Gastroesophageal sphincter (tissue), 4 donors: ENCODE results near the gene ZNF84. TPM values are rescaled to one million over a fixed set of nuclear protein-coding genes. Genes with fewer than 3 reads are reported as not detected.

Experiments
- ATAC-seq: fragments of 150-250 bp; one replicate; pipeline ENCODE4 v1.9.1; 2016; ENCODE audit warnings: mild to moderate bottlenecking, moderate library complexity
- H3K27ac ChIP-seq, 4 donors: fragments of 200-600 bp; sonication (generic) in 3 of 4; 1 replicate in 3 of 4; 2 replicates in 1 of 4; pipeline ENCODE4 v1.5.1; 2016 to 2019
- H3K27me3 ChIP-seq: fragments of 200-600 bp; sonication (generic); one replicate; pipeline ENCODE4 v1.5.1; 2019
- H3K36me3 ChIP-seq, 2 donors: fragments of 200-600 bp; sonication (generic); one replicate each; pipeline ENCODE4 v1.5.1; 2019; ENCODE audit warnings: control low read depth in 1 of 2
- H3K4me1 ChIP-seq, 3 donors: fragments of 200-600 bp; sonication (generic); 1 replicate in 2 of 3; 2 replicates in 1 of 3; pipeline ENCODE4 v1.5.1; 2016 to 2019; ENCODE audit warnings: control low read depth in 2 of 3
- H3K4me3 ChIP-seq, 2 donors: fragments of 200-600 bp; sonication (generic); one replicate each; pipeline ENCODE4 v1.5.1; 2019; ENCODE audit warnings: mild to moderate bottlenecking in 1 of 2, moderate library complexity in 1 of 2
- H3K9me3 ChIP-seq, 3 donors: fragments of 200-600 bp; sonication (generic); one replicate each; pipeline ENCODE4 v1.5.1; 2017 to 2019; ENCODE audit warnings: control low read depth in 2 of 3
- CTCF ChIP-seq, 4 experiments: fragments of 200-600 bp in 2 of 4; fragments of 450-650 bp in 2 of 4; sonication (generic) in 1 of 4; IDR thresholded peaks; one replicate each; pipeline ENCODE4 v1.5.1; 2017 to 2019; ENCODE audit warnings: antibody characterized with exemption in 4 of 4, mild to moderate bottlenecking in 2 of 4, moderate library complexity in 2 of 4
- EP300 ChIP-seq: sonication (generic); formaldehyde crosslinking; IDR thresholded peaks from one replicate; pipeline ENCODE4 v1.6.1; 2017; ENCODE audit warnings: antibody characterized with exemption, mild to moderate bottlenecking
- POLR2A ChIP-seq, 2 donors: fragments of 450-650 bp; IDR thresholded peaks; one replicate each; pipeline ENCODE4 v1.6.1; 2017; ENCODE audit warnings: antibody characterized with exemption in 2 of 2, mild to moderate bottlenecking in 2 of 2, moderate library complexity in 1 of 2
- POLR2AphosphoS5 ChIP-seq: sonication (generic); formaldehyde crosslinking; IDR thresholded peaks from one replicate; pipeline ENCODE4 v1.6.1; 2017; ENCODE audit warnings: antibody characterized with exemption
- WGBS, 2 donors: methylation state at CpG; one replicate each; pipeline ENCODE4 v1.1.5; 2018; ENCODE audit warnings: low coverage in 1 of 2; 5-methylcytosine and 5-hydroxymethylcytosine counted together
- total RNA-seq, 4 donors: library from RNA; depleted of rRNA; stranded (reverse); fragments of >200 nt; gene quantifications; one replicate each; pipeline ENCODE4 v1.1.0, GENCODE V29; 2016

Gene ZNF84
- total RNA-seq, 4 donors from 2014 or later, result 16.2 to 47.5 (median 20.0) TPM

- Histone ChIP-seq H3K9me3 (peaks cover 38 to 100% (median 59%) of the 10 kb centered on the region in 3 donors), H3K27me3 (no peaks in the 10 kb centered on the region), H3K27ac (no peak overlapping the region), H3K4me1 (no peaks in the 10 kb centered on the region), H3K4me3 (no peak overlapping the region), H3K36me3 (peaks cover 10 to 69% of the 10 kb centered on the region in 2 donors)
- TF ChIP-seq POLR2AphosphoS5, result no peak
- no peak for TF ChIP-seq EP300
- no peak for TF ChIP-seq POLR2A (IDR thresholded peaks at IDR 0.05)
- no peak for TF ChIP-seq CTCF (IDR thresholded peaks at IDR 0.05)
- 100% methylated on average over 1 of the region's 1 CpG for WGBS, 2 donors
- ATAC-seq, result no peak
Observed at GRCh38 chr12:133061954-133062353, 24.6 kb downstream of the ZNF84 start.

GRCh38 chr12:133063556-133063955, 26.2 kb downstream of the ZNF84 start:
- H3K27ac ChIP-seq, result no peak overlapping the region
- H3K9me3 ChIP-seq, result peaks cover 25 to 100% (median 47%) of the 10 kb centered on the region in 3 donors
- H3K36me3 ChIP-seq, result peaks cover 0 to 53% of the 10 kb centered on the region in 2 donors
- WGBS, 2 donors, result 83 to 100% methylated on average over 1 of the region's 1 CpG
- no peak overlapping the region for H3K4me3 ChIP-seq
- no peak for ATAC-seq
- no peaks in the 10 kb centered on the region for H3K4me1 ChIP-seq
- no peak for TF ChIP-seq POLR2AphosphoS5
- no peak for TF ChIP-seq POLR2A (IDR thresholded peaks at IDR 0.05)
- no peak for TF ChIP-seq EP300
- TF ChIP-seq CTCF (IDR thresholded peaks at IDR 0.05), result no peak
- no peaks in the 10 kb centered on the region for H3K27me3 ChIP-seq

GRCh38 chr12:133073836-133074235, 36.5 kb downstream of the ZNF84 start:
- H3K4me1 ChIP-seq, result no peaks in the 10 kb centered on the region
- no peaks in the 10 kb centered on the region for H3K36me3 ChIP-seq
- H3K4me3 ChIP-seq, result no peak overlapping the region
- 92 to 95% methylated on average over 2 of the region's 2 CpGs for WGBS, 2 donors
- no peak for ATAC-seq
- peaks cover 0 to 98% (median 6%) of the 10 kb centered on the region in 3 donors for H3K9me3 ChIP-seq
- H3K27ac ChIP-seq, result no peak overlapping the region
- H3K27me3 ChIP-seq, result no peaks in the 10 kb centered on the region
- TF ChIP-seq EP300 (no peak), POLR2AphosphoS5 (no peak), CTCF (IDR thresholded peaks at IDR 0.05) (no peak), POLR2A (IDR thresholded peaks at IDR 0.05) (no peak)

GRCh38 chr12:133080026-133080367, 42.7 kb downstream of the ZNF84 start:
- 0% methylated on average over 4 to 20 of the region's 22 CpGs for WGBS, 2 donors
- Histone ChIP-seq H3K4me1 (peaks cover 0 to 14% (median 3%) of the 10 kb centered on the region in 3 donors), H3K27me3 (no peaks in the 10 kb centered on the region), H3K9me3 (peaks cover 0 to 80% (median 0%) of the 10 kb centered on the region in 3 donors), H3K4me3 (peak overlapping the region; percentile 80 to 95), H3K27ac (peak overlapping the region; percentile 94 to 99 (median 98)), H3K36me3 (peaks cover 6 to 36% of the 10 kb centered on the region in 2 donors)
- TF ChIP-seq POLR2A (IDR thresholded peaks at IDR 0.05) (no peak), POLR2AphosphoS5 (peak; percentile 68)
- peak; percentile 94 for ATAC-seq

GRCh38 chr12:133080368-133081158, 43.3 kb downstream of the ZNF84 start, which contains the start of gene ZNF140:
ZNF140 (plus strand) TSS chr12:133080923; CDS start chr12:133081321, 398 bp downstream.
- WGBS, 2 donors, result 0% methylated on average over 7 to 16 of the region's 69 CpGs
- peaks cover 0 to 80% (median under 1%) of the 10 kb centered on the region in 3 donors for H3K9me3 ChIP-seq
- ATAC-seq, result peak; percentile 84

More at GRCh38 chr12:133080368-133081158, 43.3 kb downstream of the ZNF84 start, which contains the start of gene ZNF140:
- Histone ChIP-seq H3K27ac (peak within 1 kb of the TSS; percentile 94 to 99 (median 98)), H3K4me3 (peak within 1 kb of the TSS; percentile 80 to 95), H3K4me1 (peaks cover 0 to 14% (median 3%) of the 10 kb centered on the region in 3 donors), H3K27me3 (no peaks in the 10 kb centered on the region), H3K36me3 (peaks cover 11 to 42% of the 10 kb centered on the region in 2 donors)
- peak; percentile 59 for TF ChIP-seq POLR2AphosphoS5
- TF ChIP-seq EP300, result no peak
- peak in 2 of 4 experiments; percentile 50 to 51 for TF ChIP-seq CTCF (IDR thresholded peaks at IDR 0.05)
- TF ChIP-seq POLR2A (IDR thresholded peaks at IDR 0.05), result peak; percentile 50 to 75
